Measurements from ENCODE around the gene TNFRSF12A. TPM values are rescaled to one million over a fixed set of nuclear protein-coding genes. Genes with fewer than 3 reads are reported as not detected.
"Not testable (repeated sequence)": the region's sequence is repeated elsewhere in the genome, so short reads cannot be mapped to it uniquely, and the experiment has no call there.

The TNFRSF12A gene
- total RNA-seq, 6 experiments from 2014 or later, result 392 to 451 (median 429) TPM

DNA sequence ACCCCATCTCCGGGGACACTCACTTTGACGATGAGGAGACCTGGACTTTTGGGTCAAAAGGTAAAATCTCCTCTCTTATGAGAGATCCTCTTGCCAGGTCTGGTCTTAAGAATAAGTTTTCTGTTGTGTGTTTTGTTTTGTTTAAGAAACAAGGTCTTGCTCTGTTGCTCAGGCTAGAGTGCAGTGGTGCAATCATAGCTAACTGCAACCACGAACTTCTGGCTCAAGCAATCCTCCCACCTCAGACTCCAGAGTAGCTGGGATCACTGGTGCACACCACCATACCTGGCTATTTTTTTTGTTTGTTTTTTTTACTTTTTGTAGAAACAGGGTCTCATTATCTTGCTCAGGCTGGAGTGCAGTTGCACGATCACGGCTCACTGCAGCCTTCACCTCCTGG lies 30.3 kb downstream of the TNFRSF12A start:
- Mint-ChIP-seq H3K27me3 (ENCODE audit: insufficient read depth) (peaks cover 25% of the 10 kb centered on the region), H3K4me3 (no peak overlapping the region), H3K9me3 (no peaks in the 10 kb centered on the region), H3K36me3 (ENCODE audit: low read depth) (no peaks in the 10 kb centered on the region), H3K4me1 (ENCODE audit: low read depth) (no peaks in the 10 kb centered on the region), H3K27ac (no peak overlapping the region)
- DNase-seq, result no peak
- TF ChIP-seq, protein P1, sequence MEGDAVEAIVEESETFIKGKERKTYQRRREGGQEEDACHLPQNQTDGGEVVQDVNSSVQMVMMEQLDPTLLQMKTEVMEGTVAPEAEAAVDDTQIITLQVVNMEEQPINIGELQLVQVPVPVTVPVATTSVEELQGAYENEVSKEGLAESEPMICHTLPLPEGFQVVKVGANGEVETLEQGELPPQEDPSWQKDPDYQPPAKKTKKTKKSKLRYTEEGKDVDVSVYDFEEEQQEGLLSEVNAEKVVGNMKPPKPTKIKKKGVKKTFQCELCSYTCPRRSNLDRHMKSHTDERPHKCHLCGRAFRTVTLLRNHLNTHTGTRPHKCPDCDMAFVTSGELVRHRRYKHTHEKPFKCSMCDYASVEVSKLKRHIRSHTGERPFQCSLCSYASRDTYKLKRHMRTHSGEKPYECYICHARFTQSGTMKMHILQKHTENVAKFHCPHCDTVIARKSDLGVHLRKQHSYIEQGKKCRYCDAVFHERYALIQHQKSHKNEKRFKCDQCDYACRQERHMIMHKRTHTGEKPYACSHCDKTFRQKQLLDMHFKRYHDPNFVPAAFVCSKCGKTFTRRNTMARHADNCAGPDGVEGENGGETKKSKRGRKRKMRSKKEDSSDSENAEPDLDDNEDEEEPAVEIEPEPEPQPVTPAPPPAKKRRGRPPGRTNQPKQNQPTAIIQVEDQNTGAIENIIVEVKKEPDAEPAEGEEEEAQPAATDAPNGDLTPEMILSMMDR (IDR thresholded peaks at IDR 0.05), result no peak

DNA sequence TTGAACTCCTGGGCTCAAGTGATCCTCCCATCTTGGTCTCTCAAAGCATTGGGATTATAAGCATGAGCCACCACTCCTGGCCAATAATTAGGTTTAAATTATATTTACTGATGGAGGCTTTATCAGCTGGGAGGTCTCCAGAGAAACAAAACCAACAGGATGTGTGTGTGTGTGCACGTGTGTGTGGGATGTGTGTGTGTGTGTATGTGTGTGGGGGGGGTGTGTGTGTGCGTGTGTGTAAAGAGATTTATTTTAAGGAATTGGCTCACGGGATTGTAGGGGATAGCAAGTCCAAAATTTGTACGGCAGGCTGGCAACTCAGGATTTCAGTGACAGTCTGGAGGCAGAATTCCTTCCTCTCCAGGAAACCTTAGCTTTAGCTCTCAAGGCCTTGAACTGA lies 30.8 kb downstream of the TNFRSF12A start:
- Mint-ChIP-seq H3K9me3 (no peaks in the 10 kb centered on the region), H3K36me3 (ENCODE audit: low read depth) (no peaks in the 10 kb centered on the region), H3K27ac (no peak overlapping the region), H3K4me1 (ENCODE audit: low read depth) (no peaks in the 10 kb centered on the region), H3K4me3 (no peak overlapping the region), H3K27me3 (ENCODE audit: insufficient read depth) (peaks cover 24% of the 10 kb centered on the region)
- DNase-seq, result no peak
- TF ChIP-seq, protein P1 (IDR thresholded peaks at IDR 0.05), result no peak

DNA sequence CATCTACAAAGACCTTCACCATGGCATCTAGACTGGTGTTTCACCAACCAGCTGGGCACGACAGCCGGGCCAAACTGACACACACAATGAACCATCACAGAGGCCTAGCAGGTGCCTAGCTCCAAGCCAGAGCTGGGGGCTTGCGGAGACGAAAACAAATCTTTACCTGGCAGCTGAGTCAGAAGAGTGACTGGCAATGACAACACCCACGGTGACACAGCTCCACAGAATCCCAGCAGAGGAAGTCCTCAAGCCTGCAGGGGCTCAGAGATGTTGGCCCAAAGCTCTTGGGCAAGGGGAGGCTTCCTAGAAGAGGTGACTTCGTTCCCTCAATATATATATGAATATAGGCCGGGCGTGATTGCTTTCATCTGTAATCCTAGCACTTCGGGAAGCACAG lies 31.3 kb downstream of the TNFRSF12A start:
- H3K27ac Mint-ChIP-seq, result no peak overlapping the region
- no peak overlapping the region for H3K4me3 Mint-ChIP-seq
- TF ChIP-seq, protein P1 (IDR thresholded peaks at IDR 0.05), result no peak
- no peaks in the 10 kb centered on the region for H3K9me3 Mint-ChIP-seq
- no peak for DNase-seq
- no peaks in the 10 kb centered on the region for H3K36me3 Mint-ChIP-seq (ENCODE audit: low read depth)
- peaks cover 24% of the 10 kb centered on the region for H3K27me3 Mint-ChIP-seq (ENCODE audit: insufficient read depth)
- no peaks in the 10 kb centered on the region for H3K4me1 Mint-ChIP-seq (ENCODE audit: low read depth)

DNA sequence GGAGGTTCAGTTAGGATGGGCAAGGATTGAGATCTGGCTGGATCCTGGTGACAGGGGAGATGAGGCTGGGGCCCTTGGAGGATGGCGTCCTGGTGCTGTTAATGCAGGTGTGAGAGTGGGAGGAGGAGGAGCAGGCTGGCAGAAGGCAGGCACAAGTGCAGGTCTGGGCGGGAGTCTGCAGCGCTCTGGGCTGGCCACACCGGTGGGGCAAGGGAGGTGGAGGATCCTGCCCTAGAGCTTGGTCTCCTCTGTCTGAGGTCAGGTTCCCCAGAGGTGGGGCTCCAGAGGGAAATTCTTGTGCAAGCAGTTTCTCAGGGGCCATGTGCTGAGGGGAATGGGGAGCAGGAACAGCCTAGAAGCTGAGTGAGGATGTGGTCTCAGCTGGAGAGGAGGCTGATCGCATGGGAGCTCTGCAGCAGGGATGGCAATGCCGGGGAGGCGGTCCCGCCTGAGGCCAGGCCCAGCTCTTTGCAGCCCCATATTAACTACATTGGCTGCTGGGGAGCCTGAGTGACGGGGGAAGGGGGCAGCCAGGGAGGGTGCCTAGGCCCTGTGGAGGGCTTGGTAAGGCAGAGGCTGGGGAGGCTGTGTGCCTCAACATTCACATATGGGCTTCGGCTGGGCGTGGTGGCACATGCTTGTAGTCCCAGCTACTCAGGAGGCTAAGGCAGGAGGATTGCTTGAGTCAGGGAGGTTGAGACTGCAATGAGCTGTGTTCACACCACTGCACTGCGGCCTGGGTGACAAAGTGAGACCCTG lies 32.6 kb downstream of the TNFRSF12A start:
- H3K4me3 Mint-ChIP-seq; H3K27ac Mint-ChIP-seq; H3K9me3 Mint-ChIP-seq; H3K4me1 Mint-ChIP-seq (ENCODE audit: low read depth); DNase-seq; H3K36me3 Mint-ChIP-seq (ENCODE audit: low read depth): not testable (repeated sequence)
- H3K27me3 Mint-ChIP-seq (ENCODE audit: insufficient read depth), result peaks cover 21% of the 10 kb centered on the region

DNA sequence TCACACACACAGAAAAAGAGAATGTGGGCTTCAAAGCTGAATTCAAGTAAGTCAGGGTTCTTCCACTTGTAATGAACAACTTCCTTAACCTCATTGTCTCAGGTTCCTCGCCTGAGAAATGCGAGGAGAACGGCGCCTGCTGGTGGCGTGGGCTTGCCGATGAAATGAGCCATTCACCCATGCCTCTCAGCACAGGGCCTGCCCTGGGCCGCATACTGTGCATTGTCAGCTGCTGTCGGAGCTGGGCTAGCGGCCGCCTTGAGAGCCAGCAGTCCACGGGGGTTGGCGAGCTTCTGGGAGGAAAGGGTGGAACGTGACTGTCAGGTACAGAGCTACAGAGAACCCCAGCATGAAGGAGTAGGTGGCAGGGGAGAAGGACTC lies 33.2 kb downstream of the TNFRSF12A start:
- not testable (repeated sequence) for DNase-seq; H3K4me1 Mint-ChIP-seq (ENCODE audit: low read depth); H3K36me3 Mint-ChIP-seq (ENCODE audit: low read depth); H3K27ac Mint-ChIP-seq; H3K9me3 Mint-ChIP-seq; H3K4me3 Mint-ChIP-seq
- peaks cover 17% of the 10 kb centered on the region for H3K27me3 Mint-ChIP-seq (ENCODE audit: insufficient read depth)

DNA sequence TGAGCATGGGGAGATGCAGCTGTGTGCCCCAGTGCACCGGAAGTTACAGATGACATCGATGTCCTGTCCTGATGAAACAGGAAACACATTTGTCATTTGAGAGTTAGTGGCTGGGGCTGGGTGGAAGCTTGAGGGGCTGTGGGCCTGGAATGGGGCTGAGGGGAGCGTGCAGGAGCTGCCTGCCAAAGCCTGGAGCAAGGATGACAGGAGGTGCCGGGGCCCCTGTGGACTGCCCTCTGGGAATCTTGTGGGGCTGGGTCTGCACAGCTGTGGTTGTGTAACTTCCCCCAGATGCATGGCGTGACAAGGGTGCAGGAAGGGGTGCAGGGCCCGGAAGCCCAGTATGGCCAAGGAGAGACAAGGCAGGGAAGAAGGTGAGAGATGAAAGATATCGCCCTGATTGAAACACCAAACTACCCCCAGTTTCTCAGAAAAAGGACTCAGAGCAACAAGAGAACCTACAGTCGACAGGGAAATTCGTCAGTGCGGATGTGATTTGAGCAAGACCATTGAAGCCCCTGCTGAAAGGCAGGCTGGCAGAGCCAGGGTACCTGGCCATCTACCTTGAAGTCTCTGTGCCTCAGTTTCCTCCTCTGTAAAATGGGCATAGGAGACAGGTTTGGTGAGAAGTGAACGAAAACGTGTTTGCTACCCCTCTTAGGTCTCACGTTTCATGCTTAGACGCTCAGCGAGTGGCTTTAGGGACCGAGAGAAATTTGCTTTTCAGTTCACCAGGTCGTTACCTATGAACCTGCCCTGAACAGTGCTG lies 35.0 kb downstream of the TNFRSF12A start:
- no peak for DNase-seq
- H3K36me3 Mint-ChIP-seq (ENCODE audit: low read depth), result no peaks in the 10 kb centered on the region
- peaks cover 8% of the 10 kb centered on the region for H3K4me1 Mint-ChIP-seq (ENCODE audit: low read depth)
- TF ChIP-seq, protein P1 (IDR thresholded peaks at IDR 0.05), result no peak
- H3K27me3 Mint-ChIP-seq (ENCODE audit: insufficient read depth), result peaks cover 13% of the 10 kb centered on the region
- H3K4me3 Mint-ChIP-seq, result no peak overlapping the region
- H3K9me3 Mint-ChIP-seq, result no peaks in the 10 kb centered on the region
- no peak overlapping the region for H3K27ac Mint-ChIP-seq

DNA sequence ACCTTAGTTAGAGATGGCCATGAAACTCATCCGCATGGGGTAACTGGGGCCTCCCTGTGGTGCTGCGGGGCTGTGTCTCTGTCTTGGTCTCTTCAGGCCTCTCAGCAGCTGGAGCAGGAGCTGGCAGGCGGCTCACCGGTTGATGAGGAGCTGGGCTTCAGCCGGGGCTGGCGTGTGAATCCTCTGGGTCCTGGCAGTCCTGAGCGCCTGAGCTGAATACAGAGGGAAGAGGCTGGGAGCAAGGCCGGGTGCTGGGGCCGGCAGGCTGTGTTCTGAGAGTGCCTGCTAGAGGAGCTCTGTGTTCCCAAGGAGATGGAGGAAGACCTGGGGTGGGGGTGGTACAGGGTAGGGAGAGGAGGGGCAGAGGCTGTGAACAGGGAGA lies 35.6 kb downstream of the TNFRSF12A start:
- H3K4me1 Mint-ChIP-seq (ENCODE audit: low read depth); H3K27ac Mint-ChIP-seq; H3K27me3 Mint-ChIP-seq (ENCODE audit: insufficient read depth); H3K9me3 Mint-ChIP-seq; H3K4me3 Mint-ChIP-seq; H3K36me3 Mint-ChIP-seq (ENCODE audit: low read depth); DNase-seq: not testable (repeated sequence)

Data from HFFc6 (cell line).